Measurements from ENCODE around the gene BBS9.

- TF ChIP-seq EP300 (IDR thresholded peaks at IDR 0.05) (no peak), CTCF (IDR thresholded peaks at IDR 0.05) (no peak), POLR2AphosphoS5 (IDR thresholded peaks at IDR 0.05) (no peak), POLR2A (IDR thresholded peaks at IDR 0.05) (no peak)
These were observed 63.4 kb downstream of the BBS9 start for GRCh38 chr7:33192695-33193291.

All from gastroesophageal sphincter (tissue), 3 donors.